ENCODE data around the gene HDAC4.

The HDAC4 gene

DNA sequence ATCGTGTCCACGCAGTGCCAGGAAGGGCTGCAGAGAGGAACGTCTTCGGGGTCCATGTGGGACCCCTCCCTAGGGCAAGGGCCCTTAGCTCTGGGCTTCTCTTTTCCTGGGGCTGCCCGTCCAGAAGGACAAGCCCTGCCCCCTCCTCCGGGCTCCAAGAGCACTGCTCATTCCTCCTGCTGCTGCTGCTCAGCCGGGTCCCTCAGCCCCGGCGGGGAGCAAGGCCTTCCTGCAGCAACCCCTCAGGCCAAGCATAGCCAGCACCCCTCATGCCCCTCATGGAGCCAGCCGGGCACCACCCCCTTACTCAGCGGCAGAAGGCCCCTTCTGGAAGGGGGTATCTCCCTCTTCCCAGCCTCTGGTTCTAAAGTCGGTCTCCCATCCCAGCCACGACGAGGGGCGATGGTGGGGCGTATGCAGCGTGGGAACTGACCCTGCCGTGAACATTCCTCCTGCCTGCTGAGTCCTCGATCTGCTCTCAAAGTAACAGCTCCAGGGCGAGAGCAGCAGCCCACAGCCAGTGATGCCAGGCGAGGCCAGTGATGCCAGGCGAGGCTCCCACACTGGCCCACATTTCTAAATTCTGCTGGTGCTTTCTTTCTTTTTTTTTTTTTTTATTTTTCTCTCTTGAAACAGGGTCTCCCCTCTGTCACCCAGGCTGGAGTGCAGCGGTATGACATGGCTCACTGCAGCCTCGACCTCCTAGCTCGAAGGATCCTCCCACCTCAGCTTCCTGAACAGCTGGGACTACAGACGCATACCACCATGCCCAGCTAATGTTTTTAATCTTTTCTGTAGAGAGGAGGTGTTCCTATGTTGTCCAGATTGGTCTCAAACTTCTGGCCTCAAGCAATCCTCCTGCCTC, 99.7 kb downstream of the HDAC4 start:
- Histone ChIP-seq H3K9ac (ENCODE audit: low read depth in 1 of 2, low read length in 2 of 2) (peak overlapping the region in 1 of 2 donors; percentile 19), H3K4me1 (ENCODE audit: control insufficient read depth in 1 of 2, insufficient read depth in 2 of 2, low read length in 2 of 2) (peaks cover 66 to 78% of the 10 kb centered on the region in 2 donors), H3K27me3 (ENCODE audit: control insufficient read depth in 1 of 2, insufficient read depth in 2 of 2, low read length in 2 of 2) (no peaks in the 10 kb centered on the region), H3K4me3 (ENCODE audit: low read depth in 1 of 2, low read length in 2 of 2) (peak overlapping the region; percentile 32 to 44), H3K27ac (ENCODE audit: low read depth, low read length) (no peak overlapping the region), H3K9me3 (ENCODE audit: control insufficient read depth in 1 of 2, low read length in 2 of 2) (no peaks in the 10 kb centered on the region), H3K36me3 (ENCODE audit: control insufficient read depth in 1 of 2, insufficient read depth in 2 of 2, low read length in 2 of 2) (no peaks in the 10 kb centered on the region)

DNA sequence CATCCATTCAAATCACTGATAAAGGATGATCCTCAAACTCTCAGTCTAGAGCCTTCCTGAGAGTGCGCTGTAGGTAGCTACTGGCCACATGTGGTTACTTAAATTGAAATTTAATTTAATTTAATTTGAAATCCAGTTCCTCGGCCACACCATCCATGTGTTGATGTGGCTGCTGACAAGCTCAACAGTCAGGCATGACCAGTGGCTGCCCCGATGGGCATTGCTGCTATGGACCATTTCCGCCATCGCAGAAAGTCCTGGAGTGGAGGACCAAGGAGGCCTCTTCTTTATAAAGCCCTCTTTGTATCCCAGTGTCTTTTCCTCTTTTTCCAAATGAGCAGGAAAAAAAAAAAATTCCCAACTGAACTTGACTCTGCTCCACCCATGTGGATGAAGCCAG, 100.6 kb downstream of the HDAC4 start:
- Histone ChIP-seq H3K4me1 (ENCODE audit: control insufficient read depth in 1 of 2, insufficient read depth in 2 of 2, low read length in 2 of 2) (peaks cover 72 to 85% of the 10 kb centered on the region in 2 donors), H3K27me3 (ENCODE audit: control insufficient read depth in 1 of 2, insufficient read depth in 2 of 2, low read length in 2 of 2) (no peaks in the 10 kb centered on the region), H3K4me3 (ENCODE audit: low read depth in 1 of 2, low read length in 2 of 2) (peak overlapping the region in 1 of 2 donors; percentile 43), H3K9me3 (ENCODE audit: control insufficient read depth in 1 of 2, low read length in 2 of 2) (no peaks in the 10 kb centered on the region), H3K9ac (ENCODE audit: low read depth in 1 of 2, low read length in 2 of 2) (peak overlapping the region; percentile 9 to 19), H3K27ac (ENCODE audit: low read depth, low read length) (no peak overlapping the region), H3K36me3 (ENCODE audit: control insufficient read depth in 1 of 2, insufficient read depth in 2 of 2, low read length in 2 of 2) (no peaks in the 10 kb centered on the region)

DNA sequence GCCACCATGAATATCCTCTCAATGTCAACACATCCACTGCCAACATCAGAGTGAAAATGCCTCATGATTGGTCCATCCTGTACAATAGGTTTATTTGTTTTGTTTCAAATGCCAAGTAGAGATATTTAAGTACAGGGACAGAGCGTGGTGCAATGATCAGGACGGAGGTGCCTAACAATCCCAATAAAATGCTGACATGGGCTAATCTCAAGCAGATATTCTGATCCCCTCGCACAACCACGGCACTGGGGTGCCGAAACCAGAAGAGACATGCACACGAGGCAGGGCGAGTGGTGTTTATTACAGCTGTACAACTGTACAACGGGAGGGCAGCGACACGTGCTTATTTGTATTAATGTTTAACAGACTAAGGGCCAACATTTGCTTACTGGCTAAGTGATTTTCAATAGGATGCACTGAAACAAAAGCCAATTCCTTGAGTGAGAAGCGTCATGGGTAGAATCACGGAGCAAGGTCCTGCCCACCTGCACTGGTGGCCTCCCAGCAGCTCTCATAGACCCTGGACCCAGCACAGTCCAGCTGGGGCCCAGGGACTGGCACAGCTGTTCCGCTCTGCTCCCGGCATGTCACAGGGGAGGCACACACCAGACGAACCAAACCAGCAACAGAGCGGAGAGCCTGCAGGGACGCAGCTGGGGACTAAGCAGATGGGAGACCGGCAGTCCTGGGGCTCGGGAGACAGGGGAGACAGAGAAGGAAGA, 101.4 kb downstream of the HDAC4 start:
- Histone ChIP-seq H3K36me3 (ENCODE audit: control insufficient read depth in 1 of 2, insufficient read depth in 2 of 2, low read length in 2 of 2) (no peaks in the 10 kb centered on the region), H3K4me3 (ENCODE audit: low read depth in 1 of 2, low read length in 2 of 2) (peak overlapping the region; percentile 41 to 43), H3K9ac (ENCODE audit: low read depth in 1 of 2, low read length in 2 of 2) (peak overlapping the region in 1 of 2 donors; percentile 9), H3K27me3 (ENCODE audit: control insufficient read depth in 1 of 2, insufficient read depth in 2 of 2, low read length in 2 of 2) (no peaks in the 10 kb centered on the region), H3K27ac (ENCODE audit: low read depth, low read length) (peak overlapping the region; percentile 17), H3K9me3 (ENCODE audit: control insufficient read depth in 1 of 2, low read length in 2 of 2) (no peaks in the 10 kb centered on the region), H3K4me1 (ENCODE audit: control insufficient read depth in 1 of 2, insufficient read depth in 2 of 2, low read length in 2 of 2) (peaks cover 69 to 82% of the 10 kb centered on the region in 2 donors)

DNA sequence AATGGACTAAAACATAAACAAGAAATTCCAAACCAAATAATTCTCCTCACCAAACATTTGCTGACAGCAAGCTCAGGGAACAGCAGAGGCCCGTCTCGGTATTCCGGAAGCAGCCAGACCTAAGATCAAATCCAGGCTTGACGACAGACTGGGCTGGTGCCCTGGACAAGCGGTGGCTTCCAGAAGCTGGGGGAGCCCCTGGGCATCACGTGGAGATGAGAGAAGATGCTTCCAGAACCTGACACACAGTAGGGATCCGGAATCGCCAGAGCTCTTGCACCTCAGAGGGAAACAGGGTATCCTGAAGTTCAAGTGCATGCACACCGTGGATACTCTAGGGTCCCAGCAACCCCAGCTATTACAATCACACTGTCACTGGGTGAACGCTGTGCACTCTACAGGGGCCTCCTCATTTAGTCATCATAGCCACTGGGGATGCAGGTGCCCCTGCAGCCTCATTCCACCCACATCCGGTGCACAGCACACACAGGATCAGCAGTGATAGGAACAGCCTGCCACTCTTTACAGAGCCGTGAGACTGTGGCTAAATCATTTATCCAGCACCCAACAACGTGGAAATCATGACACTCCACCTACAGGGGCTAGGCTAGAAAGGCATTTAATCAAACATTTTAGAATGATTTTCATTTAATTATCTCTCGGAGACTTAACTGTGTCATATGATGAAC, 102.6 kb downstream of the HDAC4 start:
- H3K4me1 ChIP-seq (ENCODE audit: control insufficient read depth in 1 of 2, insufficient read depth in 2 of 2, low read length in 2 of 2): peaks cover 66 to 80% of the 10 kb centered on the region in 2 donors
- no peaks in the 10 kb centered on the region for H3K27me3 ChIP-seq (ENCODE audit: control insufficient read depth in 1 of 2, insufficient read depth in 2 of 2, low read length in 2 of 2)
- no peaks in the 10 kb centered on the region for H3K36me3 ChIP-seq (ENCODE audit: control insufficient read depth in 1 of 2, insufficient read depth in 2 of 2, low read length in 2 of 2)
- H3K4me3 ChIP-seq (ENCODE audit: low read depth in 1 of 2, low read length in 2 of 2): peak overlapping the region in 1 of 2 donors; percentile 29
- H3K27ac ChIP-seq (ENCODE audit: low read depth, low read length): no peak overlapping the region
- no peaks in the 10 kb centered on the region for H3K9me3 ChIP-seq (ENCODE audit: control insufficient read depth in 1 of 2, low read length in 2 of 2)
- no peak overlapping the region for H3K9ac ChIP-seq (ENCODE audit: low read depth in 1 of 2, low read length in 2 of 2)

DNA sequence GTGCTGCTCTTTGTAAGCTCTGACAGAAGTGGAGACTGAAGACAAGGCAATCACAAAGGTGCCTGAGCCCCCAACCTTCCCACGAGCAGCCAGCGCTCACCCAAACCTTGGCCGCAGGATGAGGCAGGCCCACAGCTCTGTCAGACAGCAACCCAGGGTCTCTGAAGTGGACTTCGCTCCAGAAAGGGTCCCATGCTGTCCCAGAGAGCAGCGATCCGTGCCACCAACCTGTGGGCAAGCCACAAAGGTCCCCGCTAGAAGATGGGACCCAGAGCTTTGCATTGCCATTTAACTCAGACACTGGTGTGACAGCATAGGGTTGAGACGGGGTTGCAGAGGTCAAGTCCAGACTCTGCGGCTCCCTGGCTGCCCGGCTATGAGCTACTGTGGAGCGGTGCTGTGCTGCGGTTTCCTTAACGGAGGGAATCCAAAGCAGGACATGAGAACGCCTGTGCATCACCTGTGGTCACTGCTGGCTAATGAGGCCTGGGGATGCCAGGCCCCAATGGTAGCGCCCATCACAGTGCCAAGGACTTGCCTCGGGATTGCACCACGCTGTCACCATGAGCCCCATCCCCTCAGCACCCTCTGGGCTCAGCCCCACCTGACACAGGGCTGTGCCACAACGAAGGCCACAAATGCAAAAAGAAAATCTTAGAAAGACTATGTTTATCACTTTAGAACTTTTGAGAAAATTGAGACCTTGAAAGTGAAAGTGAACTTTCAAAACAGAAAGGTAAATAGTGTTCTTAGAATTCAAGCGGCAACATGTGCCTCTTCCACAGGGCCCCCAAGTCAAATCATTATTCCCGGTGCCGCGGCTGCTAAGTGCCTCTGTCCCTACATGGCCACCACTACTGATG, 103.4 kb downstream of the HDAC4 start:
- no peak overlapping the region for H3K27ac ChIP-seq (ENCODE audit: low read depth, low read length)
- H3K36me3 ChIP-seq (ENCODE audit: control insufficient read depth in 1 of 2, insufficient read depth in 2 of 2, low read length in 2 of 2): no peaks in the 10 kb centered on the region
- peak overlapping the region; percentile 7 to 32 for H3K4me3 ChIP-seq (ENCODE audit: low read depth in 1 of 2, low read length in 2 of 2)
- no peaks in the 10 kb centered on the region for H3K9me3 ChIP-seq (ENCODE audit: control insufficient read depth in 1 of 2, low read length in 2 of 2)
- peaks cover 70 to 78% of the 10 kb centered on the region in 2 donors for H3K4me1 ChIP-seq (ENCODE audit: control insufficient read depth in 1 of 2, insufficient read depth in 2 of 2, low read length in 2 of 2)
- no peaks in the 10 kb centered on the region for H3K27me3 ChIP-seq (ENCODE audit: control insufficient read depth in 1 of 2, insufficient read depth in 2 of 2, low read length in 2 of 2)
- peak overlapping the region in 1 of 2 donors; percentile 18 for H3K9ac ChIP-seq (ENCODE audit: low read depth in 1 of 2, low read length in 2 of 2)

DNA sequence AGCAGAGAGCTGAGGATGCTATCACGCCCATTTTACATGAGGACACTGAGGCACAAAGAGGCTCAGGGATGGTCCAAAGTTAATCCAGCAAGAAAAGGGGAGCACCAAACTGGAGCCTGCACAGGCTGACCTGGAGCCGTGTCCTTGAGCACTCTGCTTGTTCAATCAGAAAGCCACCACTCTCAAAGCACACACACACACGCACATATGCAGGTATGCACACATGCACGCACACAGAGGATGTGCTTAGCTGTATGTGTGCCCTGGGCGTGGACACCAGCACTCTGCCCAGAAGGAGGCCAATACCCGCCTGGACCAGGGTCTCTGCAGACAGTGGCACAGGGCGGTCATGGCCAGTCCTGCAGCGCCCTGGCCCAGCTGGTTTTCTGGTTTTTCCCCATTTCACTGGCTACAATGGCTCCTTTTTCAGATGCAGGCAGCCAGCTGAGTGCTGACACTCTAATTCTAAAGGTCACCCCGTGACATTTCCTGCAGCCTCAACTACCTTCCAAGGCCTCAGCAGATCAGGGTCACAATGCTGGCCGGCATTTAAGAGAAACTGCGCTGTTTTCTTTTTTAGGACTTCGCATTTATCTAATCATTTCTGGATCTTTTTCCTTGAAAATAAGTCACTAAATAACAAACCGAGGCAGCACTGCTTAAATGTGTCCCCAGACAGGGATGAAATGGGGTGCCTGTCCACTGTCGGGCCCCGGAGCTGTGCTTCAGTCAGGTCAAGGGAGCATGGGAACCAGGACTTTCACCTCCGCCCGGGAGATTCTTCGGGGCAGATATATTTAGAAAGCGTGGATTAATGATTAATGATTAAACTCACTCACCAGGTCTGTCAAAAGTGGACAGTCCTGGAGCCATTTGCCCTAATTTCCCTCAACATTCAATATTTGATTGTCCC, 104.5 kb downstream of the HDAC4 start:
- peak overlapping the region in 1 of 2 donors; percentile 41 for H3K4me3 ChIP-seq (ENCODE audit: low read depth in 1 of 2, low read length in 2 of 2)
- no peak overlapping the region for H3K9ac ChIP-seq (ENCODE audit: low read depth in 1 of 2, low read length in 2 of 2)
- H3K27ac ChIP-seq (ENCODE audit: low read depth, low read length): no peak overlapping the region
- peaks cover 70 to 75% of the 10 kb centered on the region in 2 donors for H3K4me1 ChIP-seq (ENCODE audit: control insufficient read depth in 1 of 2, insufficient read depth in 2 of 2, low read length in 2 of 2)
- no peaks in the 10 kb centered on the region for H3K27me3 ChIP-seq (ENCODE audit: control insufficient read depth in 1 of 2, insufficient read depth in 2 of 2, low read length in 2 of 2)
- no peaks in the 10 kb centered on the region for H3K36me3 ChIP-seq (ENCODE audit: control insufficient read depth in 1 of 2, insufficient read depth in 2 of 2, low read length in 2 of 2)
- H3K9me3 ChIP-seq (ENCODE audit: control insufficient read depth in 1 of 2, low read length in 2 of 2): no peaks in the 10 kb centered on the region

DNA sequence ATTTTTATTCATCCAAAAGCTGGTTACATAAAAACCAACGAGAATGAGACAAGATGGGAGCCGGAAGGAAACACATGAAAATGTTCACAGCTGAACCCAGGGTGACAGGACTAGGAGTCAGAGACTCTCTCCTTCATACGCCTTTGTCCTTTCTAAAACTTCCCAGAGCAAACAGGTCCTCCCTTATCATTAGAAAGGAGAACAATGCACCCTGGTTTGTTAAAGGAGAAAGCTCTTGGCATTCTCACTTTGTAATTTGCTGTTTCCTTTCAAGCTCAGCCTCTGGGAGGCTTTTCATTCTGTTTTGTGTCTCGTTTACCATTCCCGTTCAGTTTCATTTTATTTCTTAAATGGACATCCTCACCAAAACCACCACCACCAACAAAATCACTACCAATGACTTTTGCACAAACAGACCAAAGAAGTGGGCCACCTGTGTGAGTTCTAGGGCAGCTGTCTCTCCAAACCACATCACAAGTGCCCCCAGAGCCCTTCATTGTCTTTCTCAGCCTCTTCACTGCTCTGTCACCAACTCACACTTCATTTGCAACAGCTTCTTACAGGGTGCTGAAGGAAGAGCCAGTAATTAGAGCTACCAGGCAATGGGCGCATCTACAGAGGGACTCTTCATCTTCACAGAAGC, 105.3 kb downstream of the HDAC4 start:
- no peaks in the 10 kb centered on the region for H3K27me3 ChIP-seq (ENCODE audit: control insufficient read depth in 1 of 2, insufficient read depth in 2 of 2, low read length in 2 of 2)
- H3K9me3 ChIP-seq (ENCODE audit: control insufficient read depth in 1 of 2, low read length in 2 of 2): no peaks in the 10 kb centered on the region
- H3K36me3 ChIP-seq (ENCODE audit: control insufficient read depth in 1 of 2, insufficient read depth in 2 of 2, low read length in 2 of 2): no peaks in the 10 kb centered on the region
- no peak overlapping the region for H3K4me3 ChIP-seq (ENCODE audit: low read depth in 1 of 2, low read length in 2 of 2)
- H3K9ac ChIP-seq (ENCODE audit: low read depth in 1 of 2, low read length in 2 of 2): no peak overlapping the region
- H3K4me1 ChIP-seq (ENCODE audit: control insufficient read depth in 1 of 2, insufficient read depth in 2 of 2, low read length in 2 of 2): peaks cover 66 to 74% of the 10 kb centered on the region in 2 donors
- no peak overlapping the region for H3K27ac ChIP-seq (ENCODE audit: low read depth, low read length)

DNA sequence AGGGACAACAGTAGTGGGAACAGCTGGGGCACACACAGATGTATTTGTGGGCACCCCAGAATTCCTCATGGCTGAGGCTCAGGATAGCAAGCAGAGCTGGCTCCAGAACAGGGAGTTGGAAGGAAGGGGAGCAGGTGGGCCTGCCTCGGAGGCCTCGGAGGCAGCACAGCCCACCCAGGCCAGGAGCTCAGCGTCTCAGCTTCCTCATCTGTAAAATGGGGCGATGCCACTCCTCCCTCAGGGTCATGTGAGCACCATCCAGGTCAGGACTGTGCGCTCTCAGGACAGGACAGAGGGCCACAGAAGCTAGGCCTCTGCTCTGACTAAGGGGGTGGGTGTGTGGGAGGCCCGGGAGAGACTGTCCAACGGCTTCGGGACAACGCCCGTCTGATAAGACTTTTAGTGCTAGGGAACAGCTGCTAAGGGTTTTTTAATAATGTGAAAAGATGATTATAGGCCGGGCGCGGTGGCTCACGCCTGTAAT, 106.2 kb downstream of the HDAC4 start:
- no peaks in the 10 kb centered on the region for H3K9me3 ChIP-seq (ENCODE audit: control insufficient read depth in 1 of 2, low read length in 2 of 2)
- H3K9ac ChIP-seq (ENCODE audit: low read depth in 1 of 2, low read length in 2 of 2): no peak overlapping the region
- H3K27ac ChIP-seq (ENCODE audit: low read depth, low read length): no peak overlapping the region
- H3K27me3 ChIP-seq (ENCODE audit: control insufficient read depth in 1 of 2, insufficient read depth in 2 of 2, low read length in 2 of 2): no peaks in the 10 kb centered on the region
- H3K4me3 ChIP-seq (ENCODE audit: low read depth in 1 of 2, low read length in 2 of 2): no peak overlapping the region
- no peaks in the 10 kb centered on the region for H3K36me3 ChIP-seq (ENCODE audit: control insufficient read depth in 1 of 2, insufficient read depth in 2 of 2, low read length in 2 of 2)
- peaks cover 62 to 71% of the 10 kb centered on the region in 2 donors for H3K4me1 ChIP-seq (ENCODE audit: control insufficient read depth in 1 of 2, insufficient read depth in 2 of 2, low read length in 2 of 2)
